GM19455 (cell line): Measurements from ENCODE around the gene CCDC78.

Source experiments
- ATAC-seq: cut with Tn5 transposase; IDR thresholded peaks from one replicate; pipeline ENCODE4 v1.9.1; 2021; ENCODE audit not compliant: unreplicated experiment

CCDC78 gene

DNA sequence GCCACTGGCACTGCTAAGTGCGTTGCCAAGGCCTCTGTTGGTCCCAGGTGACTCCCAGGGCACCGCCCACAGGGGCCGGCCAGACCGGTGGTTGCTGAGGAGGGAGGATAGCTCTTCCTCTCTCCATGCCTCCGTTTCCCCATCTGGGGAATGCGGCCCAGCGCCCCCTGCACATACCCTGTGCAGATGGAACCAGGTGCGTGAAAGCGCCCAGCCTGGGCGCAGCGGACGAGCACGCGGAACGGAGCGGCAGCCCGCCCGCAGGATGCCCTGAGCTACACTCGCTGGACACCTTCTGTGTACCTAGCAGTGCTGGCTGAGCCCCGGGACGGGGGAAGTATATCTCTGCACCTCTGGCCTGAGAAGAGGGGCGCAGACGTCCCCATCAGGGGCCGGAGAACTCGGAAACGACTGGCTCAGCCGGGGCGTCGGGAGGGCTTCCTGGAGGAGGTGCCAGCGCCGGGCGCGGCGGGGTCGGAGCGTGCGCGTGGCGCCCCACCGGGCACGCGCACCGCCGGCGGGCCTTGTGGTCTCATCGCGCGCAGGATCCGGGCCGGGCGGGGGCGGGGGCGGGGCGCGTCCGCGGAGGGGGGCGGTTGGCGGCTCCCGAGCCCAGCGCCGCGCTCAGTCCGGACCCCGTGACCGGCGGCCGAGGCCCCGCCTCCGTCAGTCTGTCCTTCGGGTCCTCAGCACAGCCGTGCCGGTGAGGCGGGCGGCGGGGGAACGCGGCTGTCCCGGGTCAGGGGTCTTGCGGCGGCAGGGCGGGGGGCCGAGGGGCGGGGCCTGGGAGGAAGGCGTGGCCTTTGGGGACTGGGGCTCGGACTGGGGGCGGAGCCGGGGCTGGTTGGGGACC is at the start of gene CCDC78, which contains the start of gene HAGHL:
CCDC78 (minus strand) TSS at position 6 of the 853 bp plus-strand sequence. CDS start 76 bp downstream, outside the sequence.
HAGHL (plus strand) TSS at position 669 of the 853 bp plus-strand sequence. CDS start 404 bp downstream, outside the sequence.
- ATAC-seq, result no peak

DNA sequence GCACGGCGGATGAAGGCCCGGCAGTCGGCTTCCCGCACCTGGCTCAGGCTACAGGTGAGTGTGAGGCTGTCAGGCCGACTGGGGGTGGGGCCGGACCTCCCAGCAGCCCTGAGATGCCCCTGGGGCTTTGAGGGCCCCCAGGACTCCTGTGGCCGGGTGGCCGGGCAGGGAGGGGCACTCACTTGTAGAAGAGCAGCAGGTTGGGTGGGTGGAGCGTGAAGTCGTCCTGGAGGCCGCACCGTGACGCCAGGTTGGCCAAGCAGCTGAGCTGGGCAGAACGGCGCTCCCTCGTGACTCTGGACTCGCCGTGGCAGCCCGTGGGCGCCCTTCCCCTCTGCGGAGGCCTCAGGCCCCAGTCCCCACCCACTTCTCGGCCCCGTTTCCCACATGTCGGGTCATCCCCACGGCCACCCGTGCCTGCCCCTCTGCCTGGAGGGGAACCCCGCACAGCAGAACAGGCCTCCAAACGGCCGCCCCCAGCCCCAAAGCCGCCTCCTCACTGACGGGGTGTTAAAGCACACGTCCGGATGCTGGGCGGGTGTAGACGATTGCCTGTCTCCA is 49.1 kb upstream of the CCDC78 start:
- no peak for ATAC-seq

DNA sequence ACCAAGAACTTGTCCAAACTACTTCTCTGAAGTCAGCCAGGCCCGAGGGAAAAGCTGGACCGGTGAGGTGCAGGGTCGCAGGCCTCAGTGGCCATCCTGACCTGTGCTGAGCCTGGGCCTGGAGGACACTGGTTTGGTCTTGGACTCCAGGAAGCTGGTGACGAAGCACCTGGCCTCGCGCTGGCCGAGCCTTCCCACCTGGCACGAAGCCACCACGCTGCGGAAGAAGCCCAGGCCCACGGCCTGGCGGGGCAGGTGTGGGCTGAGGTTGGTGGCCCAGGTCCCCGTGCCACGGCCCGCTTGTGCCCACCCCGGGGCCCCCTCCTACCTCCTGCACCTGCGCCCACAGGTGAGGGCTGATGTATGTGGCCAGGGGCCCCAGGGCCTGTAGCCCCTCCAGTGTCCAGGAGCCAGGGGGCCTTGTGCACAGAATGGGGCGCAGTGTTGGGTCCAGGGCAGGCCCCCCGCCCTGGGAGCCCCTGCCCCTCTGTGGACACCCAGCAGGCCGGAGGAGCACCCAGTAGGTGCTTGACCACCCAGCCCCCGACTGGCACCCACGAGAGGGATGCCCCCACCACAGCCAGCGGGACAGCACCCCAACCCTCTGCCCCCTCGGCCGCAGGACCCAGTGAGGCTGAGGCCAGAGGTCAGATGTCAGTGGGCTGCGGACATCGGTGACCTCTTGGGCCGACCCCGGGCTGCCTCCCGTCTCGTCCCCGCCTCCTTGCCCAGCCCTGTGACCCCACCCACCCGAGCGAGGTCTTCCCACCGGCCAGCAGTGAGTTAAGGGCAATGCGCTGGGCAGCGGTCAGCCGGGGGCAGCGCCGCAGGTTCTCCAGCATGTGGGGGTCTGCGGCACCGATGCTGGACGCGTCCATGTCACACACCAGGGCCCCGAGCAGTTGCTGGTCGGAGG is 48.1 kb upstream of the CCDC78 start:
- ATAC-seq, result no peak

DNA sequence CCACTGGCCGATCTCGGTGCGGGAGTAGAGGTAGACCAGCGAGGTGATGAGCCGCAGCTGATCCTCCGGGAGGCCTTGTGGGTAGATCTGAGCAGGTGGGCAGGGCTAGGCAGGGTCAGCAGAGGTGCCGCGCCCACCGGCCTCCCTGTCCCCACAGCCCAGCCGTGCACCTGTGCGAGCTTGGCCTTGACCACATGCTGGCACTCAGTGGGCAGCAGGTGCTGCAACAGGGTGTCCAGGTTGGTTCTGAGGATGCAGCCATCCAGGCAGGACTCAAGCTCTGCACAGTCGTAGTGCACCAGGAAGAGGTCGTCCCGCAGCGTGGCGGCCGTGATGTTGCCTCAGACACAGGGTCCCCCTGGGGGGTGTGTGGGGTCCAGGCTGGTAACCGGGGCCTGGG is 46.7 kb upstream of the CCDC78 start:
- ATAC-seq, result no peak

GRCh38 chr16:770411-770810 is 44.2 kb upstream of the CCDC78 start:
- ATAC-seq, result no peak

DNA sequence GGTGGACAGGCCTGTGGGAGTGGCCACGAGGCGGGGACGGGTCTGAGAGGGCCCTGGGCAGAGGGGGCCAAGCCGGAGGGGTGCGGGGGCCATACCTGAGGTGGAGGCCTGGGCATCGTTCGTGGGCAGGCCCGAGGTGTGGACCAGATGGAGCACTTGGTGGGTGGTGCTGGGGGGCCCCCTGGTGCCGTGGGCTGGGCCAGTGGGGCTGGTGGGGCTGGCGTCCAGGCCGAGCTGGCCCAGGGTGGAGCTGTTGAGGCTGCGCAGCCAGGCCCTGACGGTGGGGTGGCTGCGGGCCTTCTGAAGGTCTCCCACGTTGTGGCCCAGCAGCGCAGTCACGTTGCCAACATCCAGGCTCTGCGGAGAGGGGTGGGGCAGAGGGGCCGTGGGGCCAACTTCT is 43.7 kb upstream of the CCDC78 start:
- ATAC-seq, result no peak

DNA sequence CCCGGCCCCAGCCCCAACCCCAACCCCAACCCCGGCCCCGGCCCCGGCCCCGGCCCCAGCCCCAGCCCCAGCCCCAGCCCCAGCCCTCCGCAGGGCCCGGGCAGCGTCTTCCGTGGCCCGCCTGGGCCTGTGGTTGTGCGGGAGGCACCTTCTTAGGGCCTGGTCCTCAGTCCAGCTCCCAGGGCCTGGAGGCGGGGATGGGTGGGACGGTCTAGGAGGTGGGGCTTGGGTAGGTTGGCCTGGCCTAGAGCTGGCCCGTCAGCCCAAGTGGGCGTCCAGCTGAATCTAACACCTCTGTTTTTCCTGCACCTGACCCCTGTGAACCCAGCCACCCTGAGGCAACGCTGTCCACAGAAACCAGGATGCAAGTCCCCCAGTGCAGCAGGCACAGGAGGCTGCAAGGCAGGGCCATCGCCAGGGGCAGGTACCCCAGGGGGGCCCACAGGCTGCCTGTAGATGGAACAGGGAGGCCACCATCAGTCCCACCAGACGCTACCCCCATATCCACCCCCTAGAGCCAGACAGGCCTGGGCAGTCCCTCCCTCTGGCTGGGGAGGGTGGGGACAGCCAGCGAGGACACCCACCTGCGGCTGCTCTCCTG is 43.0 kb upstream of the CCDC78 start:
- no peak for ATAC-seq

DNA sequence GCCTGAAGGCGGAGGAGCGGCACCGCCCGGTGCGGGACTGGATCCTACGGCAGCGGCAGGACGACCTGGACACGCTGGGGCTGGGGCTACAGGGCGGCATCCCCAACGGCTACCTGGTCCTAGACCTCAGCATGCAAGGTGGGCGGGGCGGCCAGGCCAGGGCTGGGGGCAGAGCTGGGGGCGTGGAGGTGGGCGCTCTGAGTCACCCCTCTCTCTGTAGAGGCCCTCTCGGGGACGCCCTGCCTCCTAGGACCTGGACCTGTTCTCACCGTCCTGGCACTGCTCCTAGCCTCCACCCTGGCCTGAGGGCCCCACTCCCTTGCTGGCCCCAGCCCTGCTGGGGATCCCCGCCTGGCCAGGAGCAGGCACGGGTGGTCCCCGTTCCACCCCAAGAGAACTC is 42.2 kb upstream of the CCDC78 start:
- no peak for ATAC-seq

DNA sequence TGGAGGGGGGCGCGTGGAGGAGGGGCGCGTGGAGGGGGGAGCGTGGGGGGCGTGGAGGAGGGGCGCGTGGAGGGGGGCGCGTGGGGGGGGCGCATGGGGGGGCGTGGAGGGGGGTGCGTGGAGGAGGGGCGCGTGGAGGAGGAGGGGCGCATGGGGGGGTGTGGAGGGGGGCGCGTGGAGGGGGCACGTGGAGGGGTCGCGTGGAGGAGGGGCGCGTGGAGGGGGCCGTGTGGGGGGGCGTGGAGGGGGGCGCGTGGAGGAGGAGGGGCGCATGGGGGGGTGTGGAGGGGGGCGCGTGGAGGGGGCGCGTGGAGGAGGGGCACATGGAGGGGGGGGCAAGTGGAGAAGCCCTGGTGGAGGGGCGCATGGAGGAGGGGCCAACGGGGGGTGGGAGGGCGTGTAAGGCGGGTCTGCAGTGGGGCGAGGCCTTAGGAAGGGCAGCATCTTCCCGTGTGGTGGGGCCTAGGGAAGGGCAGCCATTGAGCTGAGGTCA is 41.5 kb upstream of the CCDC78 start:
- ATAC-seq, result no peak

GRCh38 chr16:766820-767640 is 40.8 kb upstream of the CCDC78 start:
- ATAC-seq, result no peak

- ATAC-seq, result no peak
Measured at GRCh38 chr16:766008-766819, 40.0 kb upstream of the CCDC78 start.

DNA sequence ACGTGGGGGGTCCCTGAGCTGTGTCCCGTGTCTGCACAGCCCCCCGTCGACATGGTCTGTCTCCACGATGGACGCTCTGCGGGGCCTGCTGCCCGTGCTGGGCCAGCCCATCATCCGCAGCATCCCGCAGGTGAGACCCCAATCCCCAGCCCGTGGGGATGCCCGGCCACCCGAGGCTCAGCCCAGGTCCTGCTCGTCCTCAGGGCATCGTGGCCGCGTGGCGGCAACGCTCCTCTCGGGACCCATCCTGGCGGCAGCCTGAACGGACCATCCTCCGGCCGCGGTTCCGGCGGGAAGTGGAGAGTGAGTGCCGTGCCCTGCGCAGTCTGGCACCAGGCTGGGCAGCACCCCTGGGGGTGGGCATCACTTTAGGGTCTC is 39.2 kb upstream of the CCDC78 start:
- ATAC-seq, result no peak

DNA sequence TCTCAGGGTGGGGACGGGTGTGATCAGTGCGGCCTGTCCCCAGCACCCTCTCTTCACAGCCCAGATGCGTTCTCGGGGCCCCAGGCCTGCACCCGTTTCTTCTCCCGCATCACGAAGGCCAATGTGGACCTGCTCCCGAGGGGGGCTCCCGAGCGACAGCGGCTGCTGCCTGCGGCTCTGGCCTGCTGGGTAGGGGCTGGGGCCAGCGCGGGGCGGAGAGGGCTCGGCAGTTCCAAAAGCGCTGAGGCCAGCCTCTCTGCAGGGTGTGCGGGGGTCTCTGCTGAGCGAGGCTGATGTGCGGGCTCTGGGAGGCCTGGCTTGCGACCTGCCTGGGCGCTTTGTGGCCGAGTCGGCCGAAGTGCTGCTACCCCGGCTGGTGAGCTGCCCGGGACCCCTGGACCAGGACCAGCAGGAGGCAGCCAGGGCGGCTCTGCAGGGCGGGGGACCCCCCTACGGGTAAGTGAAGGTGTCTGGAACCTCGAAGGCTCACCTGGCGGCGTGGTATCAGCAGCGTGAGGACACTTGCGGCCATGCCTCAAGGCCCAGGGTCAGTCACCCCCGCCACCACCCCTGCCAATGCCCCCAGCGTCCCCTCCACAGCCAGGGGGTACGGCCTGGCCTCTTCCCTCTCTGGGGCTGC is 38.7 kb upstream of the CCDC78 start:
- ATAC-seq, result no peak

GRCh38 chr16:764184-764750 is 38.0 kb upstream of the CCDC78 start:
- no peak for ATAC-seq

DNA sequence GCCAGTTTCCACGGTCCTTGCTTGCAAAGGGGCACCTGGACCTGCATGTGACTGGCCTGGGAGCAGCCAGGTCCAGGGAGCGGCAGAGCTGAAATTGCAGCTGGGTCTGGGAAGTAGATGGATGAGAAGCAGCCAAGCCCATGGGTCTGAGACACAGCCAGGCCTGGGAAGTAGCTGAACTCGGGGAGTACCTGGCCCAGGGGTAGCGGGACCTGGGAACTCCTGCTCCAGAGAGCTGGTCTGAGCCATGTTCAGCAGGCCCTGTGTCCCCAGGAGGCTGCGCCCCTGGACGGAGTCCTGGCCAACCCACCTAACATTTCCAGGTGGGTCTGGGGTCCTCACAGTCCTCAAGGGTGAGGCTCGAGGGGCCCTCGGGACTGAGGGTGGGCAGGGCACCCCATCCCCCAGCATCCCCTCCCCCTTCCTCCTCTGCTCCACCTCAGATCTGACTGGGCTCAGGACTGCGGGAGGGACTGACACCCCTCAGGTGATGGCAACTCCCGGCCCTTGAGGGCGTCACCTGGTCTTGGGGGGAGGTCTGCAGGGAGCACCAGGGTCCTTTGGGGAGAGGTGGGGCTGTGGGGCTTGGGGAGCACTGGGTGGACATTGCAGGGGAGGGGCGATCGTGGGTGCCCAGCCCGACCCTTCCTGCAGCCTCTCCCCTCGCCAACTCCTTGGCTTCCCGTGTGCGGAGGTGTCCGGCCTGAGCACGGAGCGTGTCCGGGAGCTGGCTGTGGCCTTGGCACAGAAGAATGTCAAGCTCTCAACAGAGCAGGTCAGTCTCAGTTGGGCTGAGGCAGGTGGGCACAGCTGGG is 37.3 kb upstream of the CCDC78 start:
- no peak for ATAC-seq

DNA sequence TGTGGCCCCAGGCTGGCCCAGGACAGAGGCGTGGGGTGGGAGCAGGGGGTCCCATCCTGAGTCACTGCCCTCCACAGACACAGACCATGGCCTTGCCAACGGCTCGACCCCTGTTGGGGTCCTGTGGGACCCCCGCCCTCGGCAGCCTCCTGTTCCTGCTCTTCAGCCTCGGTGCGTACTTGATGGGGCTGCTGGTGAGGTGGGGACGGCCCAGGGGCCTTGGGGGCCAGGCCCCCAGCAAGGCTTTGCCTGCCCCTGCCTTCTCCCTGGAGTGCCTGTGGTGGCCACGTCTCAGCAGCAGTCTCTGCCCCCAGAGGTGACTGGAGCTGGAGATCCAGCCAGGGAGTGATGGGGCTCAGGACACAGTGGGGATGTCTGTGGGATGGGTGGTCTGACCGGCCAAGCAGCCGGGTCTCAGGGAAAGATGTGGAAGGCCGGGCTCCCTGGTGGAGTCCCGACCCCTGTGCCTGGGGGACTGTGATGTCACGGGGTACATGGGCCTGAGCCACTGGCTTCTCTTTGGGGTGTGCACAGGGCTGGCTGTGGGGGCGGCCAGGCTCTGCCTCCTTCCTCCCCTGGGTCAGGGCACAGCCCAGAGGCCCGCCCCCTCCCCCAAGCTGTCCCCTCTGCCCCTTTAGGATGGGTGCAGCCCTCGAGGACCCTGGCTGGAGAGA is 36.5 kb upstream of the CCDC78 start:
- ATAC-seq, result no peak
